ENCODE results near the gene RASL10B.

The RASL10B gene

GRCh38 chr17:35726127-35726952, 5.1 kb upstream of the RASL10B start:
- H3K36me3 ChIP-seq (ENCODE audit: insufficient read depth, low read length), result peaks cover 25% of the 10 kb centered on the region
- no peak overlapping the region for H3K9ac ChIP-seq (ENCODE audit: insufficient read length)
- peak overlapping the region; percentile 30; the same call in 1 of the 2 replicates for H3K4me3 ChIP-seq
- H3K27ac ChIP-seq, result no peak overlapping the region
- TF ChIP-seq EZH2 (IDR thresholded peaks at IDR 0.05) (no peak), FOXP2 (optimal IDR thresholded peaks at IDR 0.05; ENCODE audit: control extremely low read depth, extremely low read length, insufficient read depth) (no peak), POLR2AphosphoS5 (IDR thresholded peaks at IDR 0.05; ENCODE audit: borderline replicate concordance, low read depth, low read length) (peak; percentile 23; the same call in 1 of the 2 replicates)
- DNase-seq (ENCODE audit: low read depth, low spot score), result peak; percentile 77
- H3K9me3 ChIP-seq (ENCODE audit: low read depth, low read length), result no peaks in the 10 kb centered on the region

DNA sequence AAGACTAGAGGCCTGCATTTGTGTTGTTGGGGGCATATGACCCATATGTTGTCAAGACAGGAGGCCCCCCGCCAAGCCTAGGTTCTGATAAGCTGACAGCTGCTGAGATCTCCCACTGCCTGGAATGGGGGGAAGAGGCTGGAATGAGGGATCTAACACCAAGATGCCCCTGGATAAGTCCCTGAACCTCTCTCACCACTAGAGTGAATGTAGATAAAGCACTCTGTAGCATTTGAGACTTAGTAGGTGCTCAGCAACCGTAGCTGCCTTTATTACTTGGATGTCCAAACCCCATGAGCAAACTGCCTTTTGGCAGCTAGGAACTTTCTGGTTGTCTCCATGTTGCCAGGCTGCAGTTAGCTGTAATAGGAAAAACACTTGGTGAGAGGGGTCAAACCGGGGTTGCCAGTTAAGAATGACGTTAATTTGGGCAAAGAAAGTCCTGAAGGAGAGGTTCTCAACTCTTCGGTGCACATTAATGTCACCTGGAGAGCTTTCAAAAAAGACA, 4.4 kb upstream of the RASL10B start:
- Histone ChIP-seq H3K9ac (ENCODE audit: insufficient read length) (no peak overlapping the region), H3K9me3 (ENCODE audit: low read depth, low read length) (no peaks in the 10 kb centered on the region), H3K4me3 (peak overlapping the region; percentile 30; the same call in 1 of the 2 replicates), H3K27ac (no peak overlapping the region), H3K36me3 (ENCODE audit: insufficient read depth, low read length) (peaks cover 25% of the 10 kb centered on the region)
- DNase-seq (ENCODE audit: low read depth, low spot score), result no peak
- TF ChIP-seq FOXP2 (optimal IDR thresholded peaks at IDR 0.05; ENCODE audit: control extremely low read depth, extremely low read length, insufficient read depth) (no peak), POLR2AphosphoS5 (IDR thresholded peaks at IDR 0.05; ENCODE audit: borderline replicate concordance, low read depth, low read length) (no peak), EZH2 (IDR thresholded peaks at IDR 0.05) (no peak)

DNA sequence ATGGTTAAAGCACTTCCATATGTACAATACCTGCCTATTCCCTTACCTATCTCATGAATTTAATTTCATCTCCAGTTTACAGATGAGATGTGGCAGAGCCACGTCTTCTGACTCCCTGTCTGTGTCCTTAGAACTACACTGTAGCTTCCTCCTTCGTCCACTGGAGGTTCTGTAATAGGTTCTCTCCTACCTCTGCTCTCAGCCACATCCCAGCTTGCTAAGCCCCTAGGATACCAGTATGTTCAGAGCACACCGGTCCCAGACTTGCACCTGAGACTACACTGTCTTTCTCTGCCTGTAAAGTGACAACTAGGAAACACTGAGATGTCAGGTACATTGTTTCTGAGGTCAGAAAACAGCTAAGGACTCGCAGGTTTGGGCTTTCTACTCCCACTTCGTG, 3.8 kb upstream of the RASL10B start:
- Histone ChIP-seq H3K36me3 (ENCODE audit: insufficient read depth, low read length) (peaks cover 25% of the 10 kb centered on the region), H3K9me3 (ENCODE audit: low read depth, low read length) (no peaks in the 10 kb centered on the region), H3K4me3 (no peak overlapping the region), H3K9ac (ENCODE audit: insufficient read length) (no peak overlapping the region), H3K27ac (no peak overlapping the region)
- no peak for TF ChIP-seq FOXP2 (optimal IDR thresholded peaks at IDR 0.05; ENCODE audit: control extremely low read depth, extremely low read length, insufficient read depth)
- no peak for TF ChIP-seq EZH2 (IDR thresholded peaks at IDR 0.05)
- no peak for TF ChIP-seq POLR2AphosphoS5 (IDR thresholded peaks at IDR 0.05; ENCODE audit: borderline replicate concordance, low read depth, low read length)
- no peak for DNase-seq (ENCODE audit: low read depth, low spot score)

DNA sequence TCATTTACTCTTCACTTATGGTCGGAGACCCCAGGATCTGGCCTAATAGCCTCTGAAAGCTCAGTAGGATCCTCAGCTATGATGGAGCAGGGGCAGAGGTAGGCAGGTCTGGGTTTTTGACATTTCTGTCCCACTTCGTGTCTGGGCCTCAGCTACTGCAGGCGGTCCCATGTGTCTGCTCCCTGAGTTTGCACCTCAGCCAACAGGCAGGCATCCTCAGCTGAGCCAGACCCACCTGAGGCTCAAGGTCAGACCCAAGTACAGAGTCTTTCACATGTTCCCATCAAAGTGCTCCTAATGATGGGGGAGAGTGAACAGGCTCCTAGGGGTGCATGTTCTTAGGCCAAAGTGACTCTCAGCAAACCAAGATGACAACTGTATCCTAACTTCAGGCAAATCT, 2.9 kb upstream of the RASL10B start:
- Histone ChIP-seq H3K9me3 (ENCODE audit: low read depth, low read length) (no peaks in the 10 kb centered on the region), H3K27ac (no peak overlapping the region), H3K36me3 (ENCODE audit: insufficient read depth, low read length) (peaks cover 18% of the 10 kb centered on the region), H3K4me3 (no peak overlapping the region), H3K9ac (ENCODE audit: insufficient read length) (no peak overlapping the region)
- no peak for DNase-seq (ENCODE audit: low read depth, low spot score)
- TF ChIP-seq POLR2AphosphoS5 (IDR thresholded peaks at IDR 0.05; ENCODE audit: borderline replicate concordance, low read depth, low read length) (no peak), FOXP2 (optimal IDR thresholded peaks at IDR 0.05; ENCODE audit: control extremely low read depth, extremely low read length, insufficient read depth) (no peak), EZH2 (IDR thresholded peaks at IDR 0.05) (no peak)

- no peak for DNase-seq (ENCODE audit: low read depth, low spot score)
- H3K36me3 ChIP-seq (ENCODE audit: insufficient read depth, low read length), result peaks cover 9% of the 10 kb centered on the region
- TF ChIP-seq POLR2AphosphoS5 (IDR thresholded peaks at IDR 0.05; ENCODE audit: borderline replicate concordance, low read depth, low read length), result no peak
- TF ChIP-seq EZH2 (IDR thresholded peaks at IDR 0.05), result no peak
- TF ChIP-seq FOXP2 (optimal IDR thresholded peaks at IDR 0.05; ENCODE audit: control extremely low read depth, extremely low read length, insufficient read depth), result no peak
- H3K9me3 ChIP-seq (ENCODE audit: low read depth, low read length), result no peaks in the 10 kb centered on the region
- H3K4me3 ChIP-seq, result no peak overlapping the region
- H3K9ac ChIP-seq (ENCODE audit: insufficient read length), result no peak overlapping the region
- H3K27ac ChIP-seq, result no peak overlapping the region
These were observed 2.0 kb upstream of the RASL10B start for GRCh38 chr17:35729405-35729833.

- DNase-seq (ENCODE audit: low read depth, low spot score), result no peak
- Histone ChIP-seq H3K4me3 (no peak overlapping the region), H3K36me3 (ENCODE audit: insufficient read depth, low read length) (no peaks in the 10 kb centered on the region; the same call in 1 of the 2 replicates), H3K9me3 (ENCODE audit: low read depth, low read length) (no peaks in the 10 kb centered on the region), H3K27ac (no peak overlapping the region), H3K9ac (ENCODE audit: insufficient read length) (no peak overlapping the region)
- TF ChIP-seq POLR2AphosphoS5 (IDR thresholded peaks at IDR 0.05; ENCODE audit: borderline replicate concordance, low read depth, low read length), result no peak
- no peak for TF ChIP-seq FOXP2 (optimal IDR thresholded peaks at IDR 0.05; ENCODE audit: control extremely low read depth, extremely low read length, insufficient read depth)
- no peak for TF ChIP-seq EZH2 (IDR thresholded peaks at IDR 0.05)
These were observed 936 bp upstream of the RASL10B start for GRCh38 chr17:35730400-35731005.

- Histone ChIP-seq H3K4me3 (peak overlapping the region; percentile 73), H3K36me3 (ENCODE audit: insufficient read depth, low read length) (no peaks in the 10 kb centered on the region), H3K27ac (no peak overlapping the region), H3K9ac (ENCODE audit: insufficient read length) (no peak overlapping the region), H3K9me3 (ENCODE audit: low read depth, low read length) (no peaks in the 10 kb centered on the region)
- TF ChIP-seq FOXP2 (optimal IDR thresholded peaks at IDR 0.05; ENCODE audit: control extremely low read depth, extremely low read length, insufficient read depth) (no peak), POLR2AphosphoS5 (IDR thresholded peaks at IDR 0.05; ENCODE audit: borderline replicate concordance, low read depth, low read length) (no peak), EZH2 (IDR thresholded peaks at IDR 0.05) (no peak)
- no peak for DNase-seq (ENCODE audit: low read depth, low spot score)
These were observed 722 bp downstream of the RASL10B start for GRCh38 chr17:35731917-35732805.

DNA sequence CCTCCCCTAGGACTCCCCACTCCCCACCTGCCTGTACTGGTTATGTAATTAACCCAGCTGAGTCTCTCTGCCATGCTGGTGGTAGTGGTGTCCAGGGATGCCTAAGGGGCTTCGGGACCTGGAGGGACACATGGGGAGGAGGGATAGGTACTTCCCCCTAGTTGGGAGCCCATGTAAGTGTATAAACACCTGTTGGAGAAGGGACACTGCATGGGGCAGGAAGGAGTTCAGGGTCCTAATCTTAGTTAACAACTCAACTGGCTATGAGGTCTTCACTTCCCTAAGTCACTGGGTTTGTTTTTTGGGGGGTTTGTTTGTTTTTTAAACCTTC, 1.3 kb downstream of the RASL10B start:
- H3K9me3 ChIP-seq (ENCODE audit: low read depth, low read length), result no peaks in the 10 kb centered on the region
- no peak for DNase-seq (ENCODE audit: low read depth, low spot score)
- no peaks in the 10 kb centered on the region for H3K36me3 ChIP-seq (ENCODE audit: insufficient read depth, low read length)
- H3K27ac ChIP-seq, result no peak overlapping the region
- TF ChIP-seq POLR2AphosphoS5 (IDR thresholded peaks at IDR 0.05; ENCODE audit: borderline replicate concordance, low read depth, low read length) (no peak), FOXP2 (optimal IDR thresholded peaks at IDR 0.05; ENCODE audit: control extremely low read depth, extremely low read length, insufficient read depth) (no peak), EZH2 (IDR thresholded peaks at IDR 0.05) (no peak)
- H3K9ac ChIP-seq (ENCODE audit: insufficient read length), result no peak overlapping the region
- no peak overlapping the region for H3K4me3 ChIP-seq

Measured in SK-N-MC (cell line).